K562 (cell line): ENCODE data around the gene SLIT1. TPM values are rescaled to one million over a fixed set of nuclear protein-coding genes. Genes with fewer than 3 reads are reported as not detected.

ENCODE experiments used
- ASH1L ChIP-seq: fragments of 450-650 bp; IDR thresholded peaks from 2 replicates; pipeline ENCODE4 v1.6.1; 2018; ENCODE audit warnings: borderline replicate concordance, mild to moderate bottlenecking, low read depth; ENCODE audit not compliant: partially characterized antibody
- CCAR2 ChIP-seq: fragments of 200-400 bp; formaldehyde crosslinking; IDR thresholded peaks from 2 replicates; pipeline ENCODE4 v1.6.1; 2017; ENCODE audit warnings: mild to moderate bottlenecking, low read depth, low read length
- ELF4 ChIP-seq: fragments of 450-650 bp; formaldehyde crosslinking; IDR thresholded peaks from 2 replicates; pipeline ENCODE4 v1.4.0; 2022; ENCODE audit warnings: missing genetic modification characterization
- NFIX ChIP-seq: fragments of 250-450 bp; sonication (Bioruptor Pico); IDR thresholded peaks from 2 replicates; pipeline ENCODE4 v1.4.0; 2020; ENCODE audit warnings: low read depth, mild to moderate bottlenecking, moderate library complexity
- PCBP1 ChIP-seq: fragments of 200-400 bp; formaldehyde crosslinking; IDR thresholded peaks from 2 replicates; pipeline ENCODE4 v1.6.1; 2018; ENCODE audit warnings: mild to moderate bottlenecking, low read depth, low read length; ENCODE audit not compliant: poor library complexity, severe bottlenecking
- SIX5 ChIP-seq, 2 experiments: IDR thresholded peaks; 2 replicates each; pipeline ENCODE4 v1.6.1; 2011; ENCODE audit warnings: low read length in 2 of 2, borderline replicate concordance in 1 of 2, low read depth in 1 of 2, mild to moderate bottlenecking in 1 of 2, moderate library complexity in 1 of 2; ENCODE audit not compliant: insufficient read depth in 1 of 2
- TCF7L2 ChIP-seq: fragments of 150-350 bp; IDR thresholded peaks from 2 replicates; pipeline ENCODE4 v1.6.1; 2016; ENCODE audit warnings: low read depth, mild to moderate bottlenecking, low read length, moderate library complexity
- ZNF197 ChIP-seq: fragments of 200-800 bp; sonication (Bioruptor generic); IDR thresholded peaks from 2 replicates; pipeline ENCODE4 v1.6.1; 2016; ENCODE audit warnings: low read depth, missing genetic modification characterization, missing compliant biosample characterization
- ZNF217 ChIP-seq: sonication (generic); formaldehyde crosslinking; IDR thresholded peaks from 2 replicates; pipeline ENCODE4 v1.8.0; 2022; ENCODE audit warnings: mild to moderate bottlenecking, missing genetic modification reagents
- ZNF764 ChIP-seq: fragments of 250-450 bp; sonication (Bioruptor Pico); IDR thresholded peaks from 2 replicates; pipeline ENCODE4 v1.4.0; 2020; ENCODE audit warnings: low read depth, mild to moderate bottlenecking, moderate library complexity
- polyA plus RNA-seq, 8 experiments: library from polyadenylated mRNA; depleted of rRNA in 4 of 8; stranded (reverse) in 5 of 8; unstranded in 3 of 8; fragments of >200 nt; fragmentation: Nextera tagmentation in 2 of 8; fragmentation: Illumina TruSeq in 1 of 8; extraction: Ambion mirVana in 2 of 8; extraction: Trizol in 1 of 8; gene quantifications; 2 replicates each; pipeline versions ENCODE4 v1.2.1 to v1.2.3, GENCODE V29; 2011 to 2014; ENCODE audit warnings: inconsistent platforms in 1 of 8, missing spikeins in 1 of 8
- total RNA-seq, 7 experiments: library from RNA; depleted of rRNA in 6 of 7; stranded (reverse); fragments of >200 nt in 6 of 7; fragmentation: Illumina TruSeq in 2 of 7; extraction: Trizol in 2 of 7; gene quantifications; 2 replicates each; pipeline versions ENCODE4 v1.2.1 to v1.2.3, GENCODE V29; 2011 to 2021; ENCODE audit warnings: low replicate concordance in 1 of 7
- TF ChIP-seq, protein P1 (sequence below): fragments of 450-650 bp; conservative IDR thresholded peaks from 2 replicates; pipeline ENCODE4 v1.6.1; 2016; ENCODE audit warnings: missing genetic modification characterization, low read depth, mild to moderate bottlenecking, missing compliant biosample characterization, moderate library complexity
- TF ChIP-seq, protein P2 (sequence below): fragments of 250-450 bp; sonication (Bioruptor Pico); IDR thresholded peaks from 2 replicates; pipeline ENCODE4 v1.4.0; 2020; ENCODE audit warnings: borderline replicate concordance
- TF ChIP-seq, protein P3 (sequence below): fragments of 200-600 bp; sonication (generic); IDR thresholded peaks from one replicate; pipeline ENCODE4 v1.6.1; 2012; ENCODE audit warnings: mild to moderate bottlenecking, low read depth, low read length, inconsistent platforms

SLIT1 gene
- total and polyA plus RNA-seq, 9 of the 15 experiments (the other 6 are each of a cell fraction or from before 2014, with no cell fraction given), result 0.01 to 0.11 (median 0.04) TPM; not detected in 3

DNA sequence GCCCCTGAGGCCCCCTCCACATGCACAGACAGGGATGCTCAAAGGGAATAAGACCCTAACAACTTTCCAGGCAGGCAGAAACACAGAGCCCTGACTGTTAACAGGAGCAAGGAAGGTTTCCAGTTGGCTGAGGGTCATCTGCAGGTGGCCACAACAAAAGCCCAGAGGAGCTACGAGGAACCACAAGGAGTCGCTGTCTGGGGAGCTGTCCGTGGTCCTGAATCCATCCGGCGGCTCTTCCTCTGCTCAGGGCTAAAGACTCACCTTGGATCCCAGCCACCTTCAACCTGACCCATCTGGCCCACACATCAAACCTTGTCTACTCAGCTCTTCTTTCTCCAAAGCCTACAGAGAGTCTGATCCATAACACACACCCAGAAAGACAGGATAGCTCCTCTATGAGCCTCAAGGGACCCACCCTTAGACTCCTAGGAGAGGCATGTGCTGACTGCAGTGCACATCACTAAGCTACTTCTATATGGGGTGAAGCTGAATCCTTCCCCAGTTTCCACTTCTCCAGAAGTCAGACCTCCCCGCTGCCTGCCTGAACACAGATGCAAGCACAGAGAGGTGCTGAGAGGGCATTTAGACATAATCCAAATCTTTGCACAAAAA, 104.0 kb downstream of the SLIT1 start (continued):
- TF ChIP-seq, protein P1, sequence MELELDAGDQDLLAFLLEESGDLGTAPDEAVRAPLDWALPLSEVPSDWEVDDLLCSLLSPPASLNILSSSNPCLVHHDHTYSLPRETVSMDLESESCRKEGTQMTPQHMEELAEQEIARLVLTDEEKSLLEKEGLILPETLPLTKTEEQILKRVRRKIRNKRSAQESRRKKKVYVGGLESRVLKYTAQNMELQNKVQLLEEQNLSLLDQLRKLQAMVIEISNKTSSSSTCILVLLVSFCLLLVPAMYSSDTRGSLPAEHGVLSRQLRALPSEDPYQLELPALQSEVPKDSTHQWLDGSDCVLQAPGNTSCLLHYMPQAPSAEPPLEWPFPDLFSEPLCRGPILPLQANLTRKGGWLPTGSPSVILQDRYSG (tag), result no peak
- TF ChIP-seq, protein P2, sequence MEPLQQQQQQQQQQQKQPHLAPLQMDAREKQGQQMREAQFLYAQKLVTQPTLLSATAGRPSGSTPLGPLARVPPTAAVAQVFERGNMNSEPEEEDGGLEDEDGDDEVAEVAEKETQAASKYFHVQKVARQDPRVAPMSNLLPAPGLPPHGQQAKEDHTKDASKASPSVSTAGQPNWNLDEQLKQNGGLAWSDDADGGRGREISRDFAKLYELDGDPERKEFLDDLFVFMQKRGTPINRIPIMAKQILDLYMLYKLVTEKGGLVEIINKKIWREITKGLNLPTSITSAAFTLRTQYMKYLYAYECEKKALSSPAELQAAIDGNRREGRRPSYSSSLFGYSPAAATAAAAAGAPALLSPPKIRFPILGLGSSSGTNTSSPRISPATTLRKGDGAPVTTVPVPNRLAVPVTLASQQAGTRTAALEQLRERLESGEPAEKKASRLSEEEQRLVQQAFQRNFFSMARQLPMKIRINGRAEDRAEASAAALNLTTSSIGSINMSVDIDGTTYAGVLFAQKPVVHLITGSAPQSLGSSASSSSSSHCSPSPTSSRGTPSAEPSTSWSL (CRISPR knock-in tag), result no peak
- TF ChIP-seq ASH1L (no peak), SIX5 (IDR thresholded peaks at IDR 0.05; ENCODE audit: borderline replicate concordance in 1 of 2, insufficient read depth in 1 of 2, low read depth in 1 of 2, low read length in 2 of 2) (no peak), NFIX (CRISPR knock-in tag) (no peak), PCBP1 (no peak), ZNF764 (no peak), ZNF217 (CRISPR knock-in tag) (no peak), TCF7L2 (no peak), ZNF197 (CRISPR knock-in tag) (0 out of 2 replicates have a peak, but pooled peaks have one; percentile 52), CCAR2 (no peak), ELF4 (CRISPR knock-in tag) (no peak)
- TF ChIP-seq, protein P3, sequence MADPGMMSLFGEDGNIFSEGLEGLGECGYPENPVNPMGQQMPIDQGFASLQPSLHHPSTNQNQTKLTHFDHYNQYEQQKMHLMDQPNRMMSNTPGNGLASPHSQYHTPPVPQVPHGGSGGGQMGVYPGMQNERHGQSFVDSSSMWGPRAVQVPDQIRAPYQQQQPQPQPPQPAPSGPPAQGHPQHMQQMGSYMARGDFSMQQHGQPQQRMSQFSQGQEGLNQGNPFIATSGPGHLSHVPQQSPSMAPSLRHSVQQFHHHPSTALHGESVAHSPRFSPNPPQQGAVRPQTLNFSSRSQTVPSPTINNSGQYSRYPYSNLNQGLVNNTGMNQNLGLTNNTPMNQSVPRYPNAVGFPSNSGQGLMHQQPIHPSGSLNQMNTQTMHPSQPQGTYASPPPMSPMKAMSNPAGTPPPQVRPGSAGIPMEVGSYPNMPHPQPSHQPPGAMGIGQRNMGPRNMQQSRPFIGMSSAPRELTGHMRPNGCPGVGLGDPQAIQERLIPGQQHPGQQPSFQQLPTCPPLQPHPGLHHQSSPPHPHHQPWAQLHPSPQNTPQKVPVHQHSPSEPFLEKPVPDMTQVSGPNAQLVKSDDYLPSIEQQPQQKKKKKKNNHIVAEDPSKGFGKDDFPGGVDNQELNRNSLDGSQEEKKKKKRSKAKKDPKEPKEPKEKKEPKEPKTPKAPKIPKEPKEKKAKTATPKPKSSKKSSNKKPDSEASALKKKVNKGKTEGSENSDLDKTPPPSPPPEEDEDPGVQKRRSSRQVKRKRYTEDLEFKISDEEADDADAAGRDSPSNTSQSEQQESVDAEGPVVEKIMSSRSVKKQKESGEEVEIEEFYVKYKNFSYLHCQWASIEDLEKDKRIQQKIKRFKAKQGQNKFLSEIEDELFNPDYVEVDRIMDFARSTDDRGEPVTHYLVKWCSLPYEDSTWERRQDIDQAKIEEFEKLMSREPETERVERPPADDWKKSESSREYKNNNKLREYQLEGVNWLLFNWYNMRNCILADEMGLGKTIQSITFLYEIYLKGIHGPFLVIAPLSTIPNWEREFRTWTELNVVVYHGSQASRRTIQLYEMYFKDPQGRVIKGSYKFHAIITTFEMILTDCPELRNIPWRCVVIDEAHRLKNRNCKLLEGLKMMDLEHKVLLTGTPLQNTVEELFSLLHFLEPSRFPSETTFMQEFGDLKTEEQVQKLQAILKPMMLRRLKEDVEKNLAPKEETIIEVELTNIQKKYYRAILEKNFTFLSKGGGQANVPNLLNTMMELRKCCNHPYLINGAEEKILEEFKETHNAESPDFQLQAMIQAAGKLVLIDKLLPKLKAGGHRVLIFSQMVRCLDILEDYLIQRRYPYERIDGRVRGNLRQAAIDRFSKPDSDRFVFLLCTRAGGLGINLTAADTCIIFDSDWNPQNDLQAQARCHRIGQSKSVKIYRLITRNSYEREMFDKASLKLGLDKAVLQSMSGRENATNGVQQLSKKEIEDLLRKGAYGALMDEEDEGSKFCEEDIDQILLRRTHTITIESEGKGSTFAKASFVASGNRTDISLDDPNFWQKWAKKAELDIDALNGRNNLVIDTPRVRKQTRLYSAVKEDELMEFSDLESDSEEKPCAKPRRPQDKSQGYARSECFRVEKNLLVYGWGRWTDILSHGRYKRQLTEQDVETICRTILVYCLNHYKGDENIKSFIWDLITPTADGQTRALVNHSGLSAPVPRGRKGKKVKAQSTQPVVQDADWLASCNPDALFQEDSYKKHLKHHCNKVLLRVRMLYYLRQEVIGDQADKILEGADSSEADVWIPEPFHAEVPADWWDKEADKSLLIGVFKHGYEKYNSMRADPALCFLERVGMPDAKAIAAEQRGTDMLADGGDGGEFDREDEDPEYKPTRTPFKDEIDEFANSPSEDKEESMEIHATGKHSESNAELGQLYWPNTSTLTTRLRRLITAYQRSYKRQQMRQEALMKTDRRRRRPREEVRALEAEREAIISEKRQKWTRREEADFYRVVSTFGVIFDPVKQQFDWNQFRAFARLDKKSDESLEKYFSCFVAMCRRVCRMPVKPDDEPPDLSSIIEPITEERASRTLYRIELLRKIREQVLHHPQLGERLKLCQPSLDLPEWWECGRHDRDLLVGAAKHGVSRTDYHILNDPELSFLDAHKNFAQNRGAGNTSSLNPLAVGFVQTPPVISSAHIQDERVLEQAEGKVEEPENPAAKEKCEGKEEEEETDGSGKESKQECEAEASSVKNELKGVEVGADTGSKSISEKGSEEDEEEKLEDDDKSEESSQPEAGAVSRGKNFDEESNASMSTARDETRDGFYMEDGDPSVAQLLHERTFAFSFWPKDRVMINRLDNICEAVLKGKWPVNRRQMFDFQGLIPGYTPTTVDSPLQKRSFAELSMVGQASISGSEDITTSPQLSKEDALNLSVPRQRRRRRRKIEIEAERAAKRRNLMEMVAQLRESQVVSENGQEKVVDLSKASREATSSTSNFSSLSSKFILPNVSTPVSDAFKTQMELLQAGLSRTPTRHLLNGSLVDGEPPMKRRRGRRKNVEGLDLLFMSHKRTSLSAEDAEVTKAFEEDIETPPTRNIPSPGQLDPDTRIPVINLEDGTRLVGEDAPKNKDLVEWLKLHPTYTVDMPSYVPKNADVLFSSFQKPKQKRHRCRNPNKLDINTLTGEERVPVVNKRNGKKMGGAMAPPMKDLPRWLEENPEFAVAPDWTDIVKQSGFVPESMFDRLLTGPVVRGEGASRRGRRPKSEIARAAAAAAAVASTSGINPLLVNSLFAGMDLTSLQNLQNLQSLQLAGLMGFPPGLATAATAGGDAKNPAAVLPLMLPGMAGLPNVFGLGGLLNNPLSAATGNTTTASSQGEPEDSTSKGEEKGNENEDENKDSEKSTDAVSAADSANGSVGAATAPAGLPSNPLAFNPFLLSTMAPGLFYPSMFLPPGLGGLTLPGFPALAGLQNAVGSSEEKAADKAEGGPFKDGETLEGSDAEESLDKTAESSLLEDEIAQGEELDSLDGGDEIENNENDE, result no peak
